Keratinocyte (primary cell): ENCODE data around the gene INA.

Source experiments
- CTCF ChIP-seq, 3 experiments: IDR thresholded peaks in 1 of 3; conservative IDR thresholded peaks in 1 of 3; optimal IDR thresholded peaks in 1 of 3; 2 replicates in 2 of 3; 3 replicates in 1 of 3; pipeline versions ENCODE3 to v1.5.1; 2011; ENCODE audit warnings: low read length in 3 of 3, mild to moderate bottlenecking in 3 of 3, moderate library complexity in 2 of 3, control low read depth in 1 of 3, inconsistent platforms in 1 of 3; ENCODE audit not compliant: insufficient read depth in 2 of 3; ENCODE audit errors: extremely low read depth in 1 of 3
- EZH2 ChIP-seq: IDR thresholded peaks from one replicate; pipeline ENCODE4 v1.6.1; 2012; ENCODE audit warnings: inconsistent platforms, mild to moderate bottlenecking, low read length, moderate library complexity

GRCh38 chr10:103244666-103245271 lies 32.2 kb upstream of the INA start:
- TF ChIP-seq CTCF (optimal IDR thresholded peaks at IDR 0.05 in 1 of 3, IDR thresholded peaks at IDR 0.05 in 1 of 3, conservative IDR thresholded peaks at IDR 0.05 in 1 of 3; ENCODE audit: extremely low read depth in 1 of 3, insufficient read depth in 2 of 3, low read length in 3 of 3): peak; percentile 82 to 98 (median 96)
- no peak for TF ChIP-seq EZH2
